HG02588 (cell line): Measurements from ENCODE around the gene PLAGL2.

Source experiments
- ATAC-seq: cut with Tn5 transposase; IDR thresholded peaks from one replicate; pipeline ENCODE4 v1.9.1; 2021; ENCODE audit warnings: mild to moderate bottlenecking, moderate library complexity; ENCODE audit not compliant: unreplicated experiment

PLAGL2 gene

GRCh38 chr20:32153156-32153665 is 54.3 kb downstream of the PLAGL2 start:
- ATAC-seq, result no peak

DNA sequence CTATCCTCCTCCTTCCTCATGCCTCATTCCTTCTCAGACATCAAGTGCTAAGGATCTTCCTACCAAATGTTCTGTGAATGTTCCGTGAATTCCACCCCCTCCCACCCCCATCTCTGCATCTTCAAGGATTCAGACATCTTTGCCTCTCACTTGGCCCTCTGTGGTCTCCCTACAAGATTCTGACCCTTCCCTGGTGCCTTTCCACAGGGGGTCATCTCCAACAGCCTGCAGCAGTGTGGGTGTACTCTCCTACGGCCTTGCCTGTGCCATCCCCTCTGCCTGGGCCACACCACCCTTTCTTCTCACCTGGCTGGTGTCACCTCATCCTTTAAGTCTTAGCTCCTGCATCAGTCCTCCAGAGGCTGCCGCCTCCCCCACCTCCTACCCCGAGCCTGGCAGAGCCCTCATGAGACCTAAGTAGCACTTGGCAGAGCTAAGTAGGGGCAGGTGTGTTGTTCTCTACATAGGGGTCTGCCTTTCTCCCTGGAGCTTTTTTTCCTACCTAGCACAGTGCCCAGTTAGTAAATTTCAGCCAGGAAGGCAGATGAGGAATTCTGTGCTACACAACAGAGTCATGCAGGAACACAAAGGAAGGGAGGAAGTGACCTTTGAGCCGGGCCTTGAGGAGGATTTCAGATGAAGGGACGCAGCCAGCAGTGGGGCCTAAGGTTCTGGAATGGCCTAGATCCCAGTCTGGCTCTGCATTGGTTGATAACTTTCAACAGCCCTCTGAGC is 55.0 kb downstream of the PLAGL2 start:
- no peak for ATAC-seq

DNA sequence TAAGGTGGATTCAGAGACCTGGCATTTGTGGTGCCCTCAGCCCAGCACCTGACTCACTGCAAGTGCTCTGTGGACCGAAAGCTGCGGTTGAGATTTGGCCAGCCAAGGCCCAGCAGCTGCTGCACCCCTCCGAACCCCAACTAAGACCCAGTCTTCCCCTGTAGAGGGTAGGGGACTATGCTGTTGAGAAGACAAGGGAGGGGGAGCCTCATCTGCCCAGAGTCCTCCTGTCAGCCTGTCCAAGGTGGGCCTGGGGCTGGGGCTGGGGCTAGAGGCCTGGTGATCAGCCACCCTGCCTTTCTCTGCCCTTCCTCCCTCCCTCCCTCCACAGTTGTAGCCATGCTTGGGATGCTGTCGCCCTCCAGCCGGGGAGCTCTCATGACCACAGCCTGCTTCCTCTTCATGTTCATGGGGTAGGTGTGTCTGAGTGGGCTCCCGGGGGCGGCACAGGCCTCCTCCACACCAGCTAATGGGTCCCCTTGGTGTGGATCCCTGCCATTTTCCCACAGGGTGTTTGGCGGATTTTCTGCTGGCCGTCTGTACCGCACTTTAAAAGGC is 57.2 kb downstream of the PLAGL2 start:
- no peak for ATAC-seq

- ATAC-seq, result no peak
Observed at GRCh38 chr20:32149566-32150170, 57.9 kb downstream of the PLAGL2 start.

- no peak for ATAC-seq
Observed at GRCh38 chr20:32144898-32145662, 62.5 kb downstream of the PLAGL2 start.

DNA sequence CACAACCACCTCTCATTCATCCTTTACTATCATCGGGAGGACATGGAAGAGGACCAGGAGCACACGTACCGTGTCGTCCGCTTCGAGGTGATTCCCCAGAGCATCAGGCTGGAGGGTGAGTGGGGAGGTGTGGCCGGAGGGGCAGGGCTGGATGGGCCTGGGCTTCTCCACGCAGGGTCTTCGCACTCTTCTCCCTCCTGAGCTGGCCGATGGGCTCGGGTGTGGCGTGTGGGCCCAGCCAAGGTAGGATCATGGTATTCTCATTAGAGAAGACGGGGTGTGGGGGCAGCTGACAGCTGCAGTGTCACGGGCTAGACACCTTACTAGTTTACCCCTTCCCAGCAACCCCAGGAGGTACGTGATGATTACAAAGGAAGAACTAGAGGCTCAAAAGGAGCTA is 64.6 kb downstream of the PLAGL2 start:
- ATAC-seq, result no peak
